OCI-LY1 (cell line): ENCODE data around the gene NIPAL1.

Source experiments
- EZH2 ChIP-seq: fragments of 200-600 bp; sonication (generic), shearing (Covaris generic); IDR thresholded peaks from 2 replicates; pipeline ENCODE4 v1.8.0; 2017; ENCODE audit warnings: borderline replicate concordance, mixed run types, mild to moderate bottlenecking, antibody characterized with exemption, low read length, moderate library complexity, mixed read lengths
- TF ChIP-seq, protein P1 (sequence below): fragments of 200-600 bp; sonication (generic), shearing (Covaris generic); IDR thresholded peaks from 2 replicates; pipeline ENCODE4 v1.5.1; 2017; ENCODE audit warnings: mild to moderate bottlenecking, antibody characterized with exemption, low read length, moderate library complexity, mixed read lengths

- TF ChIP-seq, protein P1, sequence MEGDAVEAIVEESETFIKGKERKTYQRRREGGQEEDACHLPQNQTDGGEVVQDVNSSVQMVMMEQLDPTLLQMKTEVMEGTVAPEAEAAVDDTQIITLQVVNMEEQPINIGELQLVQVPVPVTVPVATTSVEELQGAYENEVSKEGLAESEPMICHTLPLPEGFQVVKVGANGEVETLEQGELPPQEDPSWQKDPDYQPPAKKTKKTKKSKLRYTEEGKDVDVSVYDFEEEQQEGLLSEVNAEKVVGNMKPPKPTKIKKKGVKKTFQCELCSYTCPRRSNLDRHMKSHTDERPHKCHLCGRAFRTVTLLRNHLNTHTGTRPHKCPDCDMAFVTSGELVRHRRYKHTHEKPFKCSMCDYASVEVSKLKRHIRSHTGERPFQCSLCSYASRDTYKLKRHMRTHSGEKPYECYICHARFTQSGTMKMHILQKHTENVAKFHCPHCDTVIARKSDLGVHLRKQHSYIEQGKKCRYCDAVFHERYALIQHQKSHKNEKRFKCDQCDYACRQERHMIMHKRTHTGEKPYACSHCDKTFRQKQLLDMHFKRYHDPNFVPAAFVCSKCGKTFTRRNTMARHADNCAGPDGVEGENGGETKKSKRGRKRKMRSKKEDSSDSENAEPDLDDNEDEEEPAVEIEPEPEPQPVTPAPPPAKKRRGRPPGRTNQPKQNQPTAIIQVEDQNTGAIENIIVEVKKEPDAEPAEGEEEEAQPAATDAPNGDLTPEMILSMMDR: no peak
- TF ChIP-seq EZH2: no peak
These were observed 47.7 kb upstream of the NIPAL1 start for GRCh38 chr4:47968847-47969246.
